NCI-H128 (cell line): ENCODE results near the gene SNX5.

Experiments used
- DNase-seq: peaks from one replicate; lab custom pipeline; 2025; ENCODE audit not compliant: unreplicated experiment; lab: John Stamatoyannopoulos, UW

The SNX5 gene

DNA sequence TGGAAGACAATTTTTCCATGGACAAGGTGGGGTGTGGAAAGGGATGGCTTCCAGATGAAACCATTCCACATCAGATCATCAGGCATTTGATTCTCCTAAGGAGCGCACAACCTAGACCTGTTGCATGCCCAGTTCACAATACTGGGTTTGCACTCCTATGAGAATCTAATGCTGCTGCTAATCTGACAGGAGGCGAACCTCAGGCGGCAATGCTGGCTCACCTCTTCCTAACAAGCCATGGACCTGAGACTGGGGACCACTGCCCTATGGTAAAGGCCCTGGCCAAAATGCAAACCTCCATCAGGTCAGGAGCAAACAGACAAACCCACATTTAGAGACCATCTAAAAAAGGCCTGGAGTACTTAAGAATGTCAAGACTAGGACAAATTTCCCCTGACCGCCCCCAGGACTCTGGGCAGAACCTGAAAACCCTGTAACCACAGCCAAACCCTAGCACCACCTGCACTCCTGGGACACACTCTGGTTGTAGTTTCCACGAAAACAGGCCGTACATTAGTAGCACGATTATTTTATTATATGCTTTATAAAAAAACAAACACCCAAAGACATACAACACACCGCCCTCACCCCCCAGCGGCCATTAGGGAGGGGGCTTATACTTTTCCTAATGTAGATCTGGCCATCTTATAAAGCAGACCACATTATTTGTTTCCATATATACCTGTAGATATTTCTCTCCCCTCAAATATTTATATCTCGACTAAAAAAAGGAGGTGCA lies 27.3 kb downstream of the SNX5 start:
- no peak for DNase-seq

DNA sequence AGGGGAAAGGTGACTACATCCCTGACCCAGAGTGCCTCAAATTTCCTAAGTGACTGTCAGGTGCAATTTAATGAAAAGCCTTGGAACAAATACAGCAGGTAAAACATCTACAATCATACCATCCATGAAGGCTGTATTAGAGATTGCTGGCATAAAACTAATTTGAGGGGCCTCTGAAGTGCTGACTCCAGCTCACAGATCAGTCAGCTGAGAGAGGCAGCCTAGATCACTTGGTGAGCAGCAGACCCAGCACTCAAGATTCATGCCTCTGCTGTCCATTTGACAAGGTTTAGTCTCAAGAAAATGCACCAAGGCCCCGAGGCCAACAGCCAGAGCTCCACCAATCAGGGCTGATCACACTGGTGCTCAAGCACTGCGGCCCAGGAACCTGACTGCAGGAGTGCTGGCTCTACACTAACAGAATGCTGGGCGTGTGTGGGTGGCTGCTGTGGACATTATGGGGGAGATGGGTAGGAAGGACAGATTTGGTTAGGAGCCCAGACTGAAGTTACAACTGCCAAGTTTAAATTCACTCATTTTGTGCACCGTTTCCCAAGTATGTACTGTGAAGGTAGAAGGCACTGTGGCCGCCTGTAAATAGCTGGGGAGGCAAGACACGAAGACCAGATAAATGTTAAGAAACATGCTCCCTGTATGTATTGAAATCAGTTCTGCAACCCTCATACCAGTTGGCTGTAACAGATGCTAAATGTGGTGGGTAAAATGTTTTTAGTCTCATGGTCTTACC lies 28.2 kb downstream of the SNX5 start:
- no peak for DNase-seq

DNA sequence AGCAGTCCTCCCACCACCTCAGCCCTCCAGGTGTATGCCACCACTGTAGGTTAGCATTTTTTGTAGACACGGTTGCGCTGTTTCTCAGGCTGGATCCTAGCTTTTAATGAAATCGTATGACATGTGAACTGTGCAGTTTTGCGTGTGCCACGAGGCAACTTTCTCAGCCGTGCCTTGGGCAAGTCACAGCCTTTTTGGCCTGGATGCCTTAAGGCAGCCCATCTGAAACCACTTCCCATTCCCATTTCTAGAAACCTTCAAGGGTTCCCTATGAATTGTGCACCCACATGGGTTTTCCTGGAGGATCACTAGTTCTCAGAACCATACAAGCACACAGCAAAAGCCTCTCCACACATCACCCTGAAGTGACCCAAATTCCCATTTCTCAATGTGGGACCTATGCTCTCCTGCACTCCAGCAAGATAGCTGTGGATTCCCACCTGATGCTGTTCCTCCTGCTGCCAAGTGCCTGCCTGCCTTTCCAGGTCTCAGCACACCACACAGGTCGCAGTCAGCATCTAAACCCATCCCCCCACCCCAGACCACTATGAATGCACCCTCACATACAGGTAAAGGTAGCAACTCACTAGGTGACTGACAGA lies 28.9 kb downstream of the SNX5 start:
- no peak for DNase-seq

DNA sequence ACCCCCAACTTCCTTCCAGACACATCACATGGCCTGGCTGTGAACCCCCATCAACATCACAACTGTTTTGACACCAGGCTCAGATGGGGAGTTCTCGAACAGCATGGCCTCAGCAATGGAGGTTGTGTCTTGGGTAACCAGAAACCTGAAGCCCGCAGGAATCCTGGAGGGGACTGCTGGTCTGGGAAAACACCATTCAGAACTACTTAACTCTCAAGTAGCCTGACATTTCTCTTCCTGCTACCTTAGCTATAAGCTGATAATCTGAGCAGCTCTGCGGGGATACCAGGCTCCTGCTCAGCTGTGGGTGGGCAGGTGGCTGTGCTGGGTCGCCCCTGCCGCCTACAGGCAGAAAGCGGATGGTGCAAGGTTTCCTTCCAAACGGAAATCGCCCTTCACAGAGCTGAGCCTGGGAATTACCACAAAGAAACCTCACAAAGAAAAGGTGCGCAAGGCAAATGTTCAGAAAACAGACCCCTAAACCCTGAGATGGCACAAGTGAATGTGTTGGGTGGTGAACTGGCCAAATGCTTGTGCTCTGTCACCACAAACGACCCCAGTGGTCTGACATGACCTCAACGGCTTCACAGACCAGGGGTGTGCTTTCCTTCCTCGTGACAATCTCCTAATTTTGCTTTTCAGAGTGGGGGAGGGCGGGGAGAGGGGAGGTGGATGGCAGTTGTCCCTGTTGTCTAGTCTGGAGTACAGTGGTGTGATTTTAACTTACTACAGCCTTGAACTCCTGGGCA lies 29.5 kb downstream of the SNX5 start:
- DNase-seq, result peak; percentile 34

DNA sequence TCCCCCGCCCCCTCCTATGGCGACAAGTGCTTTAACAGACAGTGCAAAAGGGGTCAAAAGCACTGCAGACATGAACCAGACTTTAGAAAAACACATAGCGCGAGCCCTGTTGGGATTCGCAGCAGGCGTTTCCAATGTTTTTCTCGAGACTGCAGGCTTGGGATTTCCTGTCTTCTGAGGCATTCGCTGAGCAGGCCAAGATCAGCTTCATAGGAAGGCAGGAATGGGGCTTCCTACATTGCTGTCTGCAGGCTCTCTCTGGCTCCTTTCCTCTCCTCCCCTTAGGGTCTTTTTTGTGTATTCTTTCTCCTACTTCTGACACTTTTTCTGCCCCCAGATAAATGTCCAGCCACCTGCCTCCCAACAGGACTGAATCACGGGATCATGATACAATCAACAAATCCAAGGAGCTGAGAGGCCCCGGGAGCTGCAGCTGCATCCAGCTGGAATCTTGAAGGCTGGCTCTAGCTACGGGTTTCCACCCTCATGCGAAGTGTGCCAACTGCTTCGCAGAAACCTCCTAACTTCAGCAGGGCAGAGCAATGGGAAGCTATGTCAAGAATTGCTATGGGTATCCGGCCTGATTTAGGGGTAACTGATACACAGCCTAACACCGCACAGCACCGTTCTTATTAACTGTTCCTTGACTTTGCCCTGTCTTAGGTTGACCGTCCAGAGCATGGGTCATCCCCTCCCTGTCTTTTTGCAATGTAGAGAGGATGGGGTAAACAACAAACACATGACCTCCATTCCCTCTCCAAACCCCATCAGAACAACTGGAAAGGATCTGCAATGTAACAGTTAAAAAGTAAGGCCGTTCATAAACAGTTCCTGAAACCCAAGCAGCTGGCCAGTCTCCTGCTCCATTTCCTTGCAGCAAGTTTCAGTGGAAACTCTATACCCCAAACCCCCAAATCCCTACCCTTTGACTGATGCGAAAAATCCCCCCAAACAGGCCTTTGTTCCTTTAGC lies 31.5 kb downstream of the SNX5 start:
- DNase-seq, result no peak

DNA sequence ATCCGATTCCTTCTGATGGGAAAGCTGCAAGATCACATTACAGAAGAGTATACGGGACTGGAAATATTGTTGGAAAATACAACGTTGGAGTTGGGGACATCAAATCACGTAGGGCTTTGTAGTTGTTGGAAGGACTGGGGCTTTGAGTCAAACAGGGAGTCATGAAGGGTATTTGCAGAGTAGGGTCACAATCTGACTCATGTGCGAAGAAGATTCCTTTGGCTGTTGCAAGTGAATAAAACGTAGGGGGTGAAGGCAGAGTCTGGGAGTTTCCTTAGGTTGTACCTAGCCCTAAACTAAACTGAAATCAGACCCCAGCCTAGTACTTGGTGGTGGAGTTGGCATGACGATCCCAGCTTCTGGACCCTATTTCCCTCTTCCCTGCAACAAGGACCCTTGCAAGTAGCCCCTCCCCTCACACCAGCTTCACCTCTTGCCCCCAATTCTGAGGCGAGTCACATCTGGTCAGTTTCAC lies 32.3 kb downstream of the SNX5 start:
- no peak for DNase-seq

DNA sequence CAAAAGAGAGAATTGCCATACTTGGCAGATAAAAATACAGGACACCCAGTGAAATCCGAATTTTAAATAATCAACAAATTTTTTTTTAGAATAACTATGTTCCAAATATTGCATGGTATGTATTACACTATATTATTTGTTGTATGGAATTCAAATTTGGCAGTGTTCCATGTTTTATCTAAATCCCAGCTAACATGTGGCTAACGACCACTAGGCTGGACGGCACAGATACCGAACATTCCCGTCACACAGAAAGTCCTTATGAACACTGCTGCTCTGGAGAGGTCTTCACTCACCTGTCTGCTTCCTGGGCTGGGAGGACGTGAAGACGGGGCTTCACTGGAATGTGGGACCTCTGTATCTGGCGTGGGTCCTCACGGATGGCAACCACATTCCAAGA lies 32.8 kb downstream of the SNX5 start:
- no peak for DNase-seq

DNA sequence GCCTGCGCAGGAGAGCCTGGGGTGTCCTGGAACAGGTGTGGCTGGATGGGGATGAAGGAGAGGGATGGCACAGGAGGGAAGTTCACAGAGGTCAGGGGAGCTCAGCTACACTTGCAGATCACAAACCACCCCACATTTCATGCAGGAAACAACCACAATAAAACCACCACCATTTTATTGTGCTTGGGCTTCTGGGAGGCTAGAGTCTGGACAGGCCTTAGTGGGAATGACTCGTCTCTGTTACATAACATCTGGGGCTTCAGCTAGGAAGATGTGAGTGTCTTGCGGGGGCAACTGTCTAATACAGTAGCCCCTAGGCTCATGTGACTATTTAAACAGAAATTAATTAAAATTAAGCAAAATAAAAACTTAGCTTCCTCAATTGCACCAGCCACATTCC lies 33.4 kb downstream of the SNX5 start:
- DNase-seq, result no peak

DNA sequence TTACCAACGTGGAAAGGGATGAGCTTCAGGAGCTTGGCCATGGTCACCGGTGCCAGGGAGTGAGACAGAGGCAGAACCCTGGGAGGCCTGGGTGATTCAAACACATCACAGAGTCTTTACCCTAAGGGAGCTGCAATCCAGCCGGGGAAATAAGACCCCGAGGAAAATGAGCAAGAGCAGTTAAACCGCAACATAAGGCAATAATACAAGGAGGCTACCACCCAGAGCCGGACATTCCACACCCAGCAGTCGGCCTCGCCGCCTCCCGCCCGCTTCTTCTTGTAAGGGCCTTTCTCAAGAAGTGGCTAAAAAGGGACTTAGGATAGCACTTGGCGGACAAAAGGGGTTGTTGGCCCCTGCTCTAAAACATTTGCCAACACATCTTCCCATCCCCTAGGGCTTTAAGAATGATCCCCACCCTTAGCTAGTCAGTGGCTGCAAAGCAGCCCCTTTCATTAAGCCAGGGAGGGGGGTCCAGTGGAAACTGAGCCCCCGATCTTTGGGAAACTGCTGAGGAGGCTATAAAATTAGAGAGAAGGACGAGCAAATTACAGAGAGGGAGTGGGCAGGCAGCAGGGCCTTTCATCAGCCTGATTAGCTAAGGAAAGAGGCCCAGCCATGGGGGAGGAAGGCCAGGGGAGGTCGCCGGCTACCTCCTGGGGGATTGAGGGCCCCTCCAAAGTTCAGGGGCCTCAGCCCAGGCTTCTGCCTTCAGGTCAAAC lies 34.3 kb downstream of the SNX5 start:
- DNase-seq, result no peak

DNA sequence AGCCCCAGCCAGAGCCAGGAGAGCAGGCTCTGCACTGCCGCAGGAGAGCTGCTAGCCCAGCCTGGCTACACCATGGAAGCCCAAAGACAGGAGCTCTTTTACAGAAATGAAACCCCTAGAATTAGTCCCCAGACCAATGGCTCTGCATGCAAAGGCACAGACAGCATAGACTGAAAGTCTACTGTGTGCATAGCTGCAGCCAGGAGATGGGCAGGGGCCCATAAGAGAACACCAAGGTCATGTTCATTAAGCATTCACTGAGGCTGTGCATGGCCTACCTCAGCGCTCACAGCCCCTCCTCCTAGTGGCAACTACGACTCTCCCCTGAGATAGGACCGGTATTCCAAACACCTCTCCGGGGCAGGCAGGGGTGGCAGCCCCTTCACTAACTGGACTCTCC lies 34.9 kb downstream of the SNX5 start:
- no peak for DNase-seq

DNA sequence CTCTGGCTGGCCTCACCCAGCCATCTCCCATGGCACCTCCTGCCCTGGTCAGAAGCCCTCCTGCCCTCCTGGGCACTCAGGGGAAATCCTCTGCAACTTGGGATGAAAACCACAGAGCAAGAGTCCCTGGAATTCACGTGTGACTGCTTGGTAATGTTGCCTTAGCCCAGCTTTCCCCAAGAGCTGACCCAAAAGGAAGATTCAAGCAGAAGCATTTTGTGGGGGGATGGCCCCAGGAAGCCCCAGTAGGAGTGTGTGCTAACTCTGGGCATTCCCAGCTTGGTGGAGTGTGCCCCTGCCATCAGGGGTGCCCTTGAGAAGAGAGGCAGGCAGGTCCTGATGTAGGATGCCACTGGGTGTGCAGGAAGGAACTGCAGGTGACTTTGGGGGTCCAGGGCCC lies 35.5 kb downstream of the SNX5 start:
- no peak for DNase-seq

DNA sequence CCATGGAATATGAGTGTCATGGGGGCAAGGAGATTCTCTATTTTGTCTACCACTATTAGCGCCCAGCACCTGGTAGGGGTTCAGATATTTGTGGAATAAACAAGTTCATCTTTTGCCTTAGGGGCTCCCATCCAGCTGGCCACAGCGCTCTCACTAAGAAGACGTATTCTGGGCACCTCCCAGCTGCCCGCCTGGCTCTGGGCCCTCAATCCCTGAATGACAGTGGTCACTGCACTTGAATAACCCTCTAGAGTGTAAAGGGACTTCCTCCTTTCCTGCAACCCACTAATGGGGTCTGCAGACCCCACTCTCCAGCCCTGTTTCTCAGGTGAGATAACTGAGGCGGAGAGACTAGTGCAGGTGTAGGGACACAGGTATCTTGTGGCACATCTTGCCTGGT lies 36.2 kb downstream of the SNX5 start:
- no peak for DNase-seq

DNA sequence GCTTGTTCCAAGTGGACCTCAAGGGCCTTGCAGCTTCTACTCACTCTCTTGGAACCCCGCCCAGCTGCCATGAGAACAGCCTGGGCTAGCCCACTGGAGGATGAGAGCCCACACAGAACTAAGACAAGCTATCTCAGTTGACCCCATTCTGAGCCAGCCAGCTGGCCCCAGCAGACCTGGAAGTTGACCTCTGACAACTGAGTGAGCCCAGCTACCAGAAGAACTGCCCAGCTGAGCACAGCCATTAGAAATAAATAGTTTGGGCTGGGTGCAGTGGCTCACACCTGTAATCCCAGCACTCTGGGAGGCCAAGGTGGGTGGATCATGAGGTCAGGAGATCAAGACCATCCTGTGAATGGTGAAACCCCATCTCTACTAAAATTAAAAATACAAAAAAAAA lies 37.1 kb downstream of the SNX5 start:
- no peak for DNase-seq

DNA sequence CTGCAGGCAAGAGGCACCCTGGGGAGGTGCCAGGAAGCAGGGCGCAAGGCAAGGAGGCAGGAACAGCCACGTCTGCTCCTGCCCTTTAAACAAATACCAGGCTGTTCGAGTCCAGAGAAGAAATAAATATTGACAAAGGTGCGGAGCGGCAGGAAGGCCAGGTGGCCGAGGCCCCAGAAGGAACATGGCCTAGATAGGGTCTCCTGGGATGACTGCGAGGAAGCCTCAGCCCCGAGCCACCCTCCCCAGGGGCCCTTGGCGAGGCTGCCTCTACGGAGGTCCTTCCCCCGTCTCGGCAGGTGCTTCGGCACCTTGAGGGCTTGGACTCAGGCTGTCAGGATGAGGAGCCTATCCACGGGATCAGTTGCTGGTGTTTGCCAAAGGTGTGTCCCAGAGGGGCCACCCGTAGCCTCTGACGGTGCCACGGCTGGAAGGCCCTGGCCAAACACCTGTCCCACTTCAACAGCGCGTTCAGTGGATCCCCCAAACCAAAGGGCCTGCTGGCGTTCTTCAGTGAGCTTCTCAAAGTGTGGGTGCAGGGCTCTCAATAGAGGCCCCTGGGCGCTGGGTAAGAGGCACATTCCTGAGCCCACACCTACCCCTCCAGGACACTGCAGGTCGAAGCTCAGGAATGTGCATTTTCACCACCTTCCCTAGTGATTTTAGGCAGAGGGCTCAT lies 39.8 kb downstream of the SNX5 start:
- DNase-seq, result no peak

DNA sequence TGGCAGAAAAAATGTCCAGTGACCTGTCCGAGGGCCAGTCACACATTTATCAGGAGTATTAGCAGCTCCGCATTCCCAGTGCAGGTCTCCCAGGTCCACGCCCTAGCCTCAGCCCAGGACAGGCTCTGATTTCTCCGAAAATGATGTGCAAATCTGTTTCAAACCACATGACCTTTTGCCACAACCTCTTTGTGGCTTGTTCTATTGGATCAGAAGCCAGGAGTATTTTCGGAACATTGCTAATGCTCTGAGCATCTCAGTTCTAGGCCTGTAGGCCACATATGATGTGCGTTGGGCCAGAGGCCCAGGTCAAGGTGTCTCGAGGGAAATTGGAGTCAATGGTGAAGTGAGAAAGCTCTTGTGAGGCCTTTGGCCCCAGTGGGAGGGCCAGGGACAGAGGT lies 40.4 kb downstream of the SNX5 start:
- DNase-seq, result no peak

DNA sequence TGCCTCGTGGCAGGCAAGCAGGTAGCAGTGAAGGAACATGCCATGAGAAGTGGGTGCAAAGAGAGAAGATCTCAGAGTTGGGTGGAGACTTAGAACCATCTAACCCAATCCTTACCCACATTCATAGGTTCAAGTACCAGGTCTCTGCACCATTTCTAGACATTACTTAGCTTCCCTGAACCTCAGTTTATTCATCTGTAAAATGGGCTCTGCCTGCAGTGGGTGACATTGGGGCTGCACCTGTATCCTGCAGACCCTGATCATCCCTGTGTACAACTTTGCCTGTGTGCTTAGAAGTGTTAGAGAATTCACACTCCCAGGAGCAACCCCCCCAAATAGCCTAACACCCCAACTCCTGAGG lies 42.7 kb downstream of the SNX5 start:
- no peak for DNase-seq

DNA sequence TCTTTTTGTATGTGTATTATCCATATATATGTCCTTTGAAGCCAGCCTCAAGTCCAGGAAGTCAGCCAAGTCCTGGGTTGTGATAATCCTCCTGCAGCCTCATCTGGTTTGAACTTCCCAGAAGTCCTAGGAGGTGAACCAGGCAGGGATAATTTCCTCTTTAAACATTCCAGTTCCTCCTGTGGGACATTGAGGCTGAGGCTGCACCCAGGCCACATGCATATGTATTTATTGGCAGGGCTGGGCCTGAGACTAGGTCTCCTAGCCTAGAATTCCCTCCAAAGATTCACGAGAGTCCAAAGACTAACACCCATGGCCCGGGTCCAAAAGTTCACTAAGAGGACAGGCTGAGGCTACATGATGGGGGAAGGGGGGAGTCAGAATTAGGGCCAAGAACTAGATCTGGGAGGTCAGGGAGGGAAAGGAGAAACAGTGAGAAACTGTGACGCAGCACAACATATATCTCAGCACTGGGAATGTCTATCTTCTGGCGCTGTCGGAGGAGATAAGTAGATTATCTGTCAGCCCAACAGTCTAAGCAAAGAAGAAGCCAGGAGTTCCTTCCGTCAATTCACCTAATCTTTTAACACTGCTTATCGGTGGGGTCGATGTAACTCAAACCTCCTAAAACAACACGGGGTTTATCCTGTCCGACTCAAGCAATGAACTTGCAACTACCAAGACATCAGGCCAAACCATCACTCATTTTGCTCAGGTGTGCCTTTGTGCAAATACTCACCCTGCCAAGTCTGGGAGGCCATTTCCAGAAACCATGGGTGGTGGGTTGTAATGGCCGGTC lies 43.3 kb downstream of the SNX5 start:
- DNase-seq, result no peak

DNA sequence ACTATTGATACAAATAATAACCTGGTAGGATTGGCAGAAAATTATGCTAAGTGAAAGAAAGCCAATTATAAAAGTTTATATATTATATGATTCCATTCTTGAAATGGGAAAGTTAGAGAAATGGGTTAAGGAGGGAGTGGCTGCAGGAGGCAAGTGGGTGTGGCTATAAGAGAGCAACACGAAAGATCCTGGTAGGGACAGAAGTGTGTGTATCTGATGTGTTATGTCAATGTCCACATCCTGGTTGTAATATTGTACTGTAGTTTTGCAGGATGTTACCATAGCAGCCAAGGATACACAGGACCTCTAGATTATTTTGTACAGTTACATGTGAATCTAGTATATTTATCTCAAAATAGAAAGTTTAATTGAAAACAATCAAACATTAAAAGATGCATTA lies 46.8 kb downstream of the SNX5 start:
- no peak for DNase-seq
